ENCODE data around the gene STXBP6.

- no peak for TF ChIP-seq CTCF (IDR thresholded peaks at IDR 0.05; ENCODE audit: low read depth, low read length)
- TF ChIP-seq EZH2phosphoT487 (IDR thresholded peaks at IDR 0.05; ENCODE audit: low read depth) = no peak
These were observed 54.9 kb downstream of the STXBP6 start for GRCh38 chr14:24995016-24995415.
